ENCODE measurements around the gene HNRNPF.

Gene HNRNPF

GRCh38 chr10:43390333-43390732 is 18.7 kb downstream of the HNRNPF start:
- Histone ChIP-seq H2AFZ (ENCODE audit: low read depth, low read length) (no peak overlapping the region), H3K36me3 (ENCODE audit: insufficient read depth, low read length) (peaks cover 92% of the 10 kb centered on the region), H3K9me3 (ENCODE audit: low read length) (no peaks in the 10 kb centered on the region), H3K4me3 (ENCODE audit: low read length) (no peak overlapping the region), H3K4me1 (ENCODE audit: insufficient read depth, low read length) (peaks cover 7% of the 10 kb centered on the region), H3K27me3 (ENCODE audit: insufficient read depth, low read length) (no peaks in the 10 kb centered on the region)

GRCh38 chr10:43389867-43390266 is 19.1 kb downstream of the HNRNPF start:
- H3K4me1 ChIP-seq (ENCODE audit: insufficient read depth, low read length): peaks cover 3% of the 10 kb centered on the region
- H2AFZ ChIP-seq (ENCODE audit: low read depth, low read length): no peak overlapping the region
- H3K4me3 ChIP-seq (ENCODE audit: low read length): no peak overlapping the region
- H3K9me3 ChIP-seq (ENCODE audit: low read length): no peaks in the 10 kb centered on the region
- H3K27me3 ChIP-seq (ENCODE audit: insufficient read depth, low read length): no peaks in the 10 kb centered on the region
- peaks cover 90% of the 10 kb centered on the region for H3K36me3 ChIP-seq (ENCODE audit: insufficient read depth, low read length)

GRCh38 chr10:43387678-43388032 is 21.3 kb downstream of the HNRNPF start:
- no peak overlapping the region for H3K4me3 ChIP-seq (ENCODE audit: low read length)
- no peaks in the 10 kb centered on the region for H3K27me3 ChIP-seq (ENCODE audit: insufficient read depth, low read length)
- H3K36me3 ChIP-seq (ENCODE audit: insufficient read depth, low read length): peaks cover 71% of the 10 kb centered on the region
- no peak overlapping the region for H2AFZ ChIP-seq (ENCODE audit: low read depth, low read length)
- no peaks in the 10 kb centered on the region for H3K4me1 ChIP-seq (ENCODE audit: insufficient read depth, low read length)
- no peaks in the 10 kb centered on the region for H3K9me3 ChIP-seq (ENCODE audit: low read length)

GRCh38 chr10:43386981-43387677 is 21.9 kb downstream of the HNRNPF start:
- Histone ChIP-seq H3K4me3 (ENCODE audit: low read length) (no peak overlapping the region), H2AFZ (ENCODE audit: low read depth, low read length) (no peak overlapping the region), H3K27me3 (ENCODE audit: insufficient read depth, low read length) (no peaks in the 10 kb centered on the region), H3K9me3 (ENCODE audit: low read length) (no peaks in the 10 kb centered on the region), H3K4me1 (ENCODE audit: insufficient read depth, low read length) (no peaks in the 10 kb centered on the region), H3K36me3 (ENCODE audit: insufficient read depth, low read length) (peaks cover 66% of the 10 kb centered on the region)

- Histone ChIP-seq H2AFZ (ENCODE audit: low read depth, low read length) (no peak overlapping the region), H3K27me3 (ENCODE audit: insufficient read depth, low read length) (no peaks in the 10 kb centered on the region), H3K9me3 (ENCODE audit: low read length) (no peaks in the 10 kb centered on the region), H3K36me3 (ENCODE audit: insufficient read depth, low read length) (peaks cover 60% of the 10 kb centered on the region), H3K4me1 (ENCODE audit: insufficient read depth, low read length) (no peaks in the 10 kb centered on the region), H3K4me3 (ENCODE audit: low read length) (no peak overlapping the region)
Measured at GRCh38 chr10:43386549-43386948, 22.4 kb downstream of the HNRNPF start.

- Histone ChIP-seq H3K9me3 (ENCODE audit: low read length) (no peaks in the 10 kb centered on the region), H3K36me3 (ENCODE audit: insufficient read depth, low read length) (peaks cover 52% of the 10 kb centered on the region), H3K27me3 (ENCODE audit: insufficient read depth, low read length) (no peaks in the 10 kb centered on the region), H3K4me1 (ENCODE audit: insufficient read depth, low read length) (no peaks in the 10 kb centered on the region), H3K4me3 (ENCODE audit: low read length) (no peak overlapping the region), H2AFZ (ENCODE audit: low read depth, low read length) (no peak overlapping the region)
Measured at GRCh38 chr10:43385412-43386004, 23.5 kb downstream of the HNRNPF start.

- Histone ChIP-seq H2AFZ (ENCODE audit: low read depth, low read length) (no peak overlapping the region), H3K4me1 (ENCODE audit: insufficient read depth, low read length) (no peaks in the 10 kb centered on the region), H3K4me3 (ENCODE audit: low read length) (no peak overlapping the region), H3K36me3 (ENCODE audit: insufficient read depth, low read length) (peaks cover 43% of the 10 kb centered on the region), H3K9me3 (ENCODE audit: low read length) (no peaks in the 10 kb centered on the region), H3K27me3 (ENCODE audit: insufficient read depth, low read length) (no peaks in the 10 kb centered on the region)
Measured at GRCh38 chr10:43384252-43385221, 24.4 kb downstream of the HNRNPF start.

- H3K27me3 ChIP-seq (ENCODE audit: insufficient read depth, low read length): no peaks in the 10 kb centered on the region
Measured at GRCh38 chr10:43383204-43383971, 25.6 kb downstream of the HNRNPF start.

GRCh38 chr10:43380610-43381222 is 28.3 kb downstream of the HNRNPF start:
- Histone ChIP-seq H3K36me3 (ENCODE audit: insufficient read depth, low read length) (peaks cover 7% of the 10 kb centered on the region), H3K9me3 (ENCODE audit: low read length) (no peaks in the 10 kb centered on the region), H3K4me3 (ENCODE audit: low read length) (no peak overlapping the region), H2AFZ (ENCODE audit: low read depth, low read length) (no peak overlapping the region), H3K27me3 (ENCODE audit: insufficient read depth, low read length) (no peaks in the 10 kb centered on the region), H3K4me1 (ENCODE audit: insufficient read depth, low read length) (no peaks in the 10 kb centered on the region)

More at GRCh38 chr10:43383204-43383971, 25.6 kb downstream of the HNRNPF start:
- no peaks in the 10 kb centered on the region for H3K9me3 ChIP-seq (ENCODE audit: low read length)
- no peak overlapping the region for H3K4me3 ChIP-seq (ENCODE audit: low read length)
- H3K4me1 ChIP-seq (ENCODE audit: insufficient read depth, low read length): no peaks in the 10 kb centered on the region
- H3K36me3 ChIP-seq (ENCODE audit: insufficient read depth, low read length): peaks cover 33% of the 10 kb centered on the region
- no peak overlapping the region for H2AFZ ChIP-seq (ENCODE audit: low read depth, low read length)

- Histone ChIP-seq H3K9me3 (ENCODE audit: low read length) (no peaks in the 10 kb centered on the region), H3K36me3 (ENCODE audit: insufficient read depth, low read length) (no peaks in the 10 kb centered on the region), H3K27me3 (ENCODE audit: insufficient read depth, low read length) (no peaks in the 10 kb centered on the region), H3K4me3 (ENCODE audit: low read length) (no peak overlapping the region), H2AFZ (ENCODE audit: low read depth, low read length) (no peak overlapping the region), H3K4me1 (ENCODE audit: insufficient read depth, low read length) (peaks cover 11% of the 10 kb centered on the region)
Measured at GRCh38 chr10:43377424-43377883, 31.5 kb downstream of the HNRNPF start.

- H3K27me3 ChIP-seq (ENCODE audit: insufficient read depth, low read length): no peaks in the 10 kb centered on the region
- no peak overlapping the region for H2AFZ ChIP-seq (ENCODE audit: low read depth, low read length)
- no peak overlapping the region for H3K4me3 ChIP-seq (ENCODE audit: low read length)
- peaks cover 12% of the 10 kb centered on the region for H3K4me1 ChIP-seq (ENCODE audit: insufficient read depth, low read length)
- no peaks in the 10 kb centered on the region for H3K36me3 ChIP-seq (ENCODE audit: insufficient read depth, low read length)
- H3K9me3 ChIP-seq (ENCODE audit: low read length): no peaks in the 10 kb centered on the region
Measured at GRCh38 chr10:43376828-43377423, 32.1 kb downstream of the HNRNPF start.

GRCh38 chr10:43376046-43376635 is 32.8 kb downstream of the HNRNPF start:
- Histone ChIP-seq H3K4me1 (ENCODE audit: insufficient read depth, low read length) (peaks cover 12% of the 10 kb centered on the region), H2AFZ (ENCODE audit: low read depth, low read length) (no peak overlapping the region), H3K4me3 (ENCODE audit: low read length) (no peak overlapping the region), H3K9me3 (ENCODE audit: low read length) (no peaks in the 10 kb centered on the region), H3K27me3 (ENCODE audit: insufficient read depth, low read length) (no peaks in the 10 kb centered on the region), H3K36me3 (ENCODE audit: insufficient read depth, low read length) (no peaks in the 10 kb centered on the region)

Measured in neuron (in vitro differentiated cells).